22Rv1 (cell line): ENCODE measurements around the gene C3orf80.

ENCODE experiments used
- ZFX ChIP-seq: fragments of 450-650 bp; IDR thresholded peaks from 2 replicates; pipeline ENCODE4 v1.6.1; 2017; ENCODE audit warnings: antibody characterized with exemption, borderline replicate concordance
- TF ChIP-seq, protein P1 (sequence below): fragments of 450-650 bp; IDR thresholded peaks from 2 replicates; pipeline ENCODE4 v1.5.1; 2017; ENCODE audit warnings: mild to moderate bottlenecking

GRCh38 chr3:160265088-160265487, 39.9 kb downstream of the C3orf80 start:
- TF ChIP-seq, protein P1, sequence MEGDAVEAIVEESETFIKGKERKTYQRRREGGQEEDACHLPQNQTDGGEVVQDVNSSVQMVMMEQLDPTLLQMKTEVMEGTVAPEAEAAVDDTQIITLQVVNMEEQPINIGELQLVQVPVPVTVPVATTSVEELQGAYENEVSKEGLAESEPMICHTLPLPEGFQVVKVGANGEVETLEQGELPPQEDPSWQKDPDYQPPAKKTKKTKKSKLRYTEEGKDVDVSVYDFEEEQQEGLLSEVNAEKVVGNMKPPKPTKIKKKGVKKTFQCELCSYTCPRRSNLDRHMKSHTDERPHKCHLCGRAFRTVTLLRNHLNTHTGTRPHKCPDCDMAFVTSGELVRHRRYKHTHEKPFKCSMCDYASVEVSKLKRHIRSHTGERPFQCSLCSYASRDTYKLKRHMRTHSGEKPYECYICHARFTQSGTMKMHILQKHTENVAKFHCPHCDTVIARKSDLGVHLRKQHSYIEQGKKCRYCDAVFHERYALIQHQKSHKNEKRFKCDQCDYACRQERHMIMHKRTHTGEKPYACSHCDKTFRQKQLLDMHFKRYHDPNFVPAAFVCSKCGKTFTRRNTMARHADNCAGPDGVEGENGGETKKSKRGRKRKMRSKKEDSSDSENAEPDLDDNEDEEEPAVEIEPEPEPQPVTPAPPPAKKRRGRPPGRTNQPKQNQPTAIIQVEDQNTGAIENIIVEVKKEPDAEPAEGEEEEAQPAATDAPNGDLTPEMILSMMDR = no peak
- TF ChIP-seq ZFX = no peak
